Spleen (tissue), 11 donors: Measurements from ENCODE around the gene LRP1B. TPM values are rescaled to one million over a fixed set of nuclear protein-coding genes. Genes with fewer than 3 reads are reported as not detected.

Experiments used
- DNase-seq: peaks from one replicate; pipeline ENCODE4 v3.0.0-alpha.2; 2020
- H3K27ac ChIP-seq, 8 donors: fragments of 200-600 bp; sonication (generic) in 7 of 8; 1 replicate in 4 of 8; 2 replicates in 4 of 8; pipeline versions ENCODE4 v1.5.0 to v1.8.0; 2016 to 2021; ENCODE audit warnings: inconsistent platforms in 4 of 8, mild to moderate bottlenecking in 4 of 8, moderate library complexity in 1 of 8
- H3K27me3 ChIP-seq, 7 donors: fragments of 200-600 bp; sonication (generic) in 6 of 7; replicated peaks in 1 of 7; 1 replicate in 4 of 7; 2 replicates in 3 of 7; pipeline versions ENCODE4 v1.5.0 to v1.8.0; 2016 to 2021; ENCODE audit warnings: inconsistent platforms in 3 of 7, mild to moderate bottlenecking in 1 of 7
- H3K36me3 ChIP-seq, 6 donors: fragments of 200-600 bp; sonication (generic) in 5 of 6; 1 replicate in 4 of 6; 2 replicates in 2 of 6; pipeline versions ENCODE4 v1.5.0 to v1.8.0; 2016 to 2021; ENCODE audit warnings: inconsistent platforms in 2 of 6
- H3K4me1 ChIP-seq, 6 donors: fragments of 200-600 bp; sonication (generic) in 5 of 6; 1 replicate in 3 of 6; 2 replicates in 3 of 6; pipeline versions ENCODE4 v1.5.0 to v1.8.0; 2016 to 2021; ENCODE audit warnings: inconsistent platforms in 3 of 6
- H3K4me3 ChIP-seq, 8 donors: fragments of 200-600 bp; sonication (generic) in 7 of 8; 1 replicate in 4 of 8; 2 replicates in 4 of 8; pipeline versions ENCODE4 v1.5.0 to v1.8.0; 2016 to 2021; ENCODE audit warnings: inconsistent platforms in 4 of 8, mild to moderate bottlenecking in 4 of 8, moderate library complexity in 2 of 8
- H3K9me3 ChIP-seq, 8 donors: fragments of 200-600 bp; sonication (generic) in 7 of 8; 1 replicate in 4 of 8; 2 replicates in 4 of 8; pipeline versions ENCODE4 v1.5.0 to v1.8.0; 2016 to 2021; ENCODE audit warnings: inconsistent platforms in 4 of 8
- POLR2A ChIP-seq, 3 donors: fragments of 450-650 bp; IDR thresholded peaks; one replicate each; pipeline ENCODE4 v1.5.1; 2017; ENCODE audit warnings: antibody characterized with exemption in 3 of 3, mild to moderate bottlenecking in 1 of 3
- POLR2AphosphoS5 ChIP-seq, 3 donors: sonication (generic); formaldehyde crosslinking; IDR thresholded peaks; one replicate each; pipeline ENCODE4 v1.5.1; 2017; ENCODE audit warnings: antibody characterized with exemption in 3 of 3
- WGBS, 5 donors: extraction: QIAGEN DNeasy Blood & Tissue Kit in 3 of 5; methylation state at CpG; one replicate each; pipeline versions ENCODE4 v1.1.5 to v1.1.7; 2013 to 2018; 5-methylcytosine and 5-hydroxymethylcytosine counted together
- intact Hi-C: fragments of 100-400 bp; cut with DNase I; formaldehyde crosslinking; loops from one replicate; pipeline ENCODE4 v1.15.0; 2023; ENCODE audit warnings: low total_unique reads
- polyA plus RNA-seq, 3 donors: library from polyadenylated mRNA; stranded (reverse); fragments of 200-250 nt; gene quantifications; one replicate each; pipeline ENCODE4 v1.2.1, GENCODE V29; 2013
- total RNA-seq, 7 donors: library from RNA; depleted of rRNA in 3 of 7; stranded (reverse); fragments of >200 nt in 3 of 7; fragmentation: NEBNext Ultra II Directional in 4 of 7; extraction: Animal tissue kit (Norgen Biotek cat#: 25700) in 4 of 7; gene quantifications; one replicate each; pipeline versions ENCODE4 v1.1.0 to v1.2.1, GENCODE V29; 2016 to 2021
- TF ChIP-seq, protein P1 (sequence below), 11 experiments: fragments of 200-600 bp in 7 of 11; fragments of 450-650 bp in 4 of 11; sonication (generic) in 4 of 11; IDR thresholded peaks in 8 of 11; conservative IDR thresholded peaks in 3 of 11; 1 replicate in 7 of 11; 2 replicates in 4 of 11; pipeline versions ENCODE4 v1.4.0 to v1.8.0; 2016 to 2021; ENCODE audit warnings: antibody characterized with exemption in 11 of 11, inconsistent platforms in 4 of 11, mild to moderate bottlenecking in 1 of 11
- donor health status: healthy with polysubstance abuse.
- donor health status: DM: no; HTN: no; CAD: no; lungs with moderate emphysema.
- donor health status: DM: no; HTN: no; CAD: no.
- donor health status: Bipolar disorder and iron deficiency.
- donor health status: healthy.
- donor health status: DM: no; HTN: no; CAD: no.
- donor health status: DM: yes; HTN: yes; CAD: no.

LRP1B gene
- total and polyA plus RNA-seq, 10 donors = 0.02 to 0.85 (median 0.08) TPM; not detected in 2

DNA sequence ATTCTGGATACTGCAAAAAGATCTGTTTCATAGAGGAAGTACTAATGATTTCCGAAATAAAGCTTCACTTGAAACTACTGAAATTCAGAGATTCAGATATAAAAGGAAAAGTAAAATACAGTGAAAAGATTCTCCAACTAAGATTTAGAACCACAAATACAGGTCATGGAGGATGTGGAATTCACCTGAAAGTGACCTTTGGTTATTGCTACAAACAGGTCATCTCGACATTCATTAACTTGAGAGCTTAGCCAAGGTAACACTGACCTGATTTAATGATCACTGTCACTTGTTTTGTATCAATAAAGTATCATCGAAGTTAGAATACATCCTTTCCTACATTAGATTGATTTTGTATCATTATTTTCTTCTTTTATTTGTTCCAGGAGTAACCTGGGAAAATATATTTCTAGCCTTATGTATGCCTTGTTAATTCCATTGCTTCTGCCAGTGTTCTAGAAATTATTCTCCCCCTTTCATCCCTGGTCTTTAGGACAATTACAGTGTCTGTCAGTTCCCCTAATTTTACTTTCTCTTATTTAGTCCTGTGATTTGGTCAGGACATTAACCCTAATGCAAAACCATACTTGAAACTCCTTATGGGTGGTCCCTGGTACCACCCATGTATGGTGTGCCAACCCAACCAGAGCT is 420.1 kb downstream of the LRP1B start:
- no peaks in the 10 kb centered on the region for H3K27me3 ChIP-seq
- TF ChIP-seq, protein P1, sequence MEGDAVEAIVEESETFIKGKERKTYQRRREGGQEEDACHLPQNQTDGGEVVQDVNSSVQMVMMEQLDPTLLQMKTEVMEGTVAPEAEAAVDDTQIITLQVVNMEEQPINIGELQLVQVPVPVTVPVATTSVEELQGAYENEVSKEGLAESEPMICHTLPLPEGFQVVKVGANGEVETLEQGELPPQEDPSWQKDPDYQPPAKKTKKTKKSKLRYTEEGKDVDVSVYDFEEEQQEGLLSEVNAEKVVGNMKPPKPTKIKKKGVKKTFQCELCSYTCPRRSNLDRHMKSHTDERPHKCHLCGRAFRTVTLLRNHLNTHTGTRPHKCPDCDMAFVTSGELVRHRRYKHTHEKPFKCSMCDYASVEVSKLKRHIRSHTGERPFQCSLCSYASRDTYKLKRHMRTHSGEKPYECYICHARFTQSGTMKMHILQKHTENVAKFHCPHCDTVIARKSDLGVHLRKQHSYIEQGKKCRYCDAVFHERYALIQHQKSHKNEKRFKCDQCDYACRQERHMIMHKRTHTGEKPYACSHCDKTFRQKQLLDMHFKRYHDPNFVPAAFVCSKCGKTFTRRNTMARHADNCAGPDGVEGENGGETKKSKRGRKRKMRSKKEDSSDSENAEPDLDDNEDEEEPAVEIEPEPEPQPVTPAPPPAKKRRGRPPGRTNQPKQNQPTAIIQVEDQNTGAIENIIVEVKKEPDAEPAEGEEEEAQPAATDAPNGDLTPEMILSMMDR (IDR thresholded peaks at IDR 0.05 in 8 of 11, conservative IDR thresholded peaks at IDR 0.05 in 3 of 11) = no peak
- no peak for TF ChIP-seq POLR2A (IDR thresholded peaks at IDR 0.05)
- TF ChIP-seq POLR2AphosphoS5 (IDR thresholded peaks at IDR 0.05) = no peak
- H3K9me3 ChIP-seq = no peaks in the 10 kb centered on the region
- WGBS, 5 donors = 59 to 80% (median 69%) methylated on average over 3 of the region's 3 CpGs
- H3K27ac ChIP-seq = no peak overlapping the region
- no peak overlapping the region for H3K4me3 ChIP-seq
- H3K4me1 ChIP-seq = no peaks in the 10 kb centered on the region
- no peaks in the 10 kb centered on the region for H3K36me3 ChIP-seq
- intact Hi-C loops = no loop called here
- no peak for DNase-seq

DNA sequence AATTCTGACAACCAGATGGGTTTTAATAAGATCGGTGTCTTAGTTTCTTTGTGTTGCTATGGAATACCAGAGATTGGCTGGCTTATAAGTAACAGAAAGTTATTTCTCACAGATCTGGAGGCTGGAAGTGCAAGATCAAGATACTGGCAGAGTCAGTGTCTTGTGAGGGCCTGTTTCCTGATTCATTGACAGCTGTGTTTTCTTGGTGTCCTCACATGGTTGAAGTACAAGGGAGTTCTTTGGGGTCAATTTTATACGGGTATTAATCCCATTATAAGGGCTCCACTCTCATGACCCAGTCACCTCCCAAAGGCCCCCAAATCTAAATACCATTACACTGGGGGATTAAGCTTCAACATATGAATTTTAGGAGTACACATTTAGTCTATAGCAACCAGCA is 421.1 kb downstream of the LRP1B start:
- H3K4me3 ChIP-seq = no peak overlapping the region
- no peaks in the 10 kb centered on the region for H3K4me1 ChIP-seq
- H3K9me3 ChIP-seq = no peaks in the 10 kb centered on the region
- WGBS, 5 donors = 74 to 96% (median 84%) methylated on average over 2 of the region's 2 CpGs
- no peaks in the 10 kb centered on the region for H3K27me3 ChIP-seq
- intact Hi-C loops = no loop called here
- DNase-seq = no peak
- no peak for TF ChIP-seq POLR2AphosphoS5 (IDR thresholded peaks at IDR 0.05)
- TF ChIP-seq, protein P1 (IDR thresholded peaks at IDR 0.05 in 8 of 11, conservative IDR thresholded peaks at IDR 0.05 in 3 of 11) = no peak
- TF ChIP-seq POLR2A (IDR thresholded peaks at IDR 0.05) = no peak
- H3K36me3 ChIP-seq = no peaks in the 10 kb centered on the region
- H3K27ac ChIP-seq = no peak overlapping the region

DNA sequence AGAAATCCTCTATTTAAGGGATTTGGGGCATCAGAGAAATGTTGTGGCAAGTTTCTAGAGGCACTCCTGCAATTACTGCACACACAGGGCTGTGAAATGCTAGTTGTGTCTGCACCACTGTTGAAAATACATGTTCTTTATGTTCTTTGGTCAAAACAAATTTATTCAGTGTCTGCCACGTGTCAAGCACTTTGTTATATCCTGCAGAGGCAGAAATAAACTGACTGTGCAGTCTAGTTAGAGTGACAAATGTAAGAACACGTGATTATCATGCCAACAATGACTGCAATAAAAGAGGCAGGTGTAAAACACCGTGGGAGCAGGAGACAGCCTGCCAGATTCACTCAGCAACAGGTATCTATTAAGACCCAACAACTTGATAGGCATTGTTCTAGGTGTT is 423.3 kb downstream of the LRP1B start:
- Histone ChIP-seq H3K4me3 (no peak overlapping the region), H3K27me3 (no peaks in the 10 kb centered on the region), H3K27ac (no peak overlapping the region), H3K36me3 (no peaks in the 10 kb centered on the region), H3K4me1 (no peaks in the 10 kb centered on the region), H3K9me3 (no peaks in the 10 kb centered on the region)
- no peak for TF ChIP-seq POLR2A (IDR thresholded peaks at IDR 0.05)
- TF ChIP-seq POLR2AphosphoS5 (IDR thresholded peaks at IDR 0.05) = no peak
- TF ChIP-seq, protein P1 (IDR thresholded peaks at IDR 0.05 in 8 of 11, conservative IDR thresholded peaks at IDR 0.05 in 3 of 11) = no peak
- intact Hi-C loops = no loop called here
- no peak for DNase-seq
- 45 to 60% (median 58%) methylated on average over 3 of the region's 3 CpGs for WGBS, 5 donors

DNA sequence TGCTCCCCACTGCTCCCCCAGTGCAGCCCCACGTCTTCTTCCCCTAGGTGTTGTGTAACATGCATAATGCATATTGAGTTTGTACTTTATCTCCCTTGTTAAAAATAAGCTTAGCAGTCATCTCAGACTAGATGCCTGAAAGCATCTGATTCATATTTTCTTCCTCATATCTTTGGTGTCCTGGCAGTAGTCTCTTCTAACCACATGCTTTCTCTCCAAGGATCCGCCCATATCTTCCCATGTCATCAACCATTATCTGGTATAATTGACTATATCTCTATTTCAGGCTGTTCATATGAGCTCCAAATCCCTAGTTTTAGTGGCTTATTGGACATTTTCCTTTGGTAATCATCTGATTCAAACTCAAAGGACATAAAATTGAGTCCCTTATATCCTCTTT is 426.3 kb downstream of the LRP1B start:
- Histone ChIP-seq H3K36me3 (no peaks in the 10 kb centered on the region), H3K4me1 (no peaks in the 10 kb centered on the region), H3K9me3 (no peaks in the 10 kb centered on the region), H3K4me3 (no peak overlapping the region), H3K27me3 (no peaks in the 10 kb centered on the region), H3K27ac (no peak overlapping the region)
- intact Hi-C loops = no loop called here
- TF ChIP-seq POLR2A (IDR thresholded peaks at IDR 0.05) (no peak), POLR2AphosphoS5 (IDR thresholded peaks at IDR 0.05) (no peak)
- TF ChIP-seq, protein P1 (IDR thresholded peaks at IDR 0.05 in 8 of 11, conservative IDR thresholded peaks at IDR 0.05 in 3 of 11) = no peak
- WGBS, 5 donors = 73 to 89% (median 78%) methylated on average over 2 of the region's 2 CpGs
- no peak for DNase-seq
